ENCODE data around the gene SHC3. TPM values are rescaled to one million over a fixed set of nuclear protein-coding genes. Genes with fewer than 3 reads are reported as not detected.

SHC3 gene
- total and polyA plus RNA-seq, 2 donors (not counting 3 experiments of a cell fraction or from before 2014, with no cell fraction given), result 1.0 to 2.0 TPM

GRCh38 chr9:88990729-88991065 lies 187.9 kb downstream of the SHC3 start:
- Histone ChIP-seq H2AFZ (ENCODE audit: low read depth, low read length) (peak overlapping the region; percentile 84), H3K9me1 (replicated peaks; ENCODE audit: control insufficient read depth, extremely low read depth, insufficient read depth, low read length) (no peaks in the 10 kb centered on the region), H3K79me2 (ENCODE audit: control insufficient read depth, insufficient read depth, low read length) (peaks cover 44% of the 10 kb centered on the region), H3K9ac (replicated peaks; ENCODE audit: extremely low read depth, insufficient read depth, low read length) (peak overlapping the region; percentile 48), H3K4me1 (ENCODE audit: control insufficient read depth, extremely low read depth, insufficient read depth, low read length) (peaks cover 37% of the 10 kb centered on the region), H4K20me1 (replicated peaks; ENCODE audit: control insufficient read depth, extremely low read depth, insufficient read depth, low read length) (no peaks in the 10 kb centered on the region), H3K27me3 (ENCODE audit: control insufficient read depth in 2 of 2, insufficient read depth in 2 of 2, low read length in 2 of 2) (no peaks in the 10 kb centered on the region), H3K4me2 (ENCODE audit: insufficient read depth, low read length) (peak overlapping the region; percentile 88), H3K36me3 (ENCODE audit: control insufficient read depth in 2 of 2, extremely low read depth in 1 of 2, insufficient read depth in 2 of 2, low read length in 2 of 2) (no peaks in the 10 kb centered on the region), H3K27ac (ENCODE audit: insufficient read depth, low read depth, low read length) (no peak overlapping the region), H3K4me3 (replicated peaks in 1 of 3; ENCODE audit: insufficient read depth in 1 of 3, low read depth in 1 of 3, low read length in 3 of 3) (peak overlapping the region; percentile 39 to 57 (median 52)), H3K9me3 (replicated peaks; ENCODE audit: control insufficient read depth, insufficient read depth, low read length) (no peaks in the 10 kb centered on the region)
- ChIA-PET CTCF (interaction anchor here (1.0 to 4.5 kb wide), 2 partner anchors 38 to 330 kb away, joined by 3 to 24 read pairs; no protein-coding TSS in a partner anchor), POLR2A (no interaction called here)
- no peak for FAIRE-seq
- dilution Hi-C loops (cut with MboI; ENCODE audit: extremely low pct_ligation_motif_present, low sequenced_read_pairs), result no loop called here
- intact Hi-C loops (cut with micrococcal nuclease), result loop anchor here (1.0 to 5.0 kb wide), 4 partner anchors 43 to 603 kb away; partner anchors contain the start of gene SPIN1
- BruUV-seq (replicated peaks), result no TSS peak
- peak; percentile 41 for DNase-seq (ENCODE audit: low read depth, low spot score)
- TF ChIP-seq JUN (IDR thresholded peaks at IDR 0.05; ENCODE audit: borderline replicate concordance, insufficient read depth, insufficient read length, low read depth), result no peak
- TF ChIP-seq CTCF (IDR thresholded peaks at IDR 0.05; ENCODE audit: extremely low read depth in 1 of 2, insufficient read depth in 1 of 2, low read depth in 1 of 2, low read length in 2 of 2), result peak in 1 of 2 donors; percentile 36

GRCh38 chr9:88990041-88990728 lies 188.4 kb downstream of the SHC3 start:
- peaks cover 39% of the 10 kb centered on the region for H3K79me2 ChIP-seq (ENCODE audit: control insufficient read depth, insufficient read depth, low read length)
- ChIA-PET POLR2A (no interaction called here), CTCF (interaction anchor here (4.5 kb wide), 1 partner anchor 329 kb away, joined by 24 read pairs; no protein-coding TSS in a partner anchor)
- no TSS peak for BruUV-seq (replicated peaks)
- no peaks in the 10 kb centered on the region for H3K9me3 ChIP-seq (replicated peaks; ENCODE audit: control insufficient read depth, insufficient read depth, low read length)
- H3K36me3 ChIP-seq (ENCODE audit: control insufficient read depth in 2 of 2, extremely low read depth in 1 of 2, insufficient read depth in 2 of 2, low read length in 2 of 2), result no peaks in the 10 kb centered on the region
- intact Hi-C loops (cut with micrococcal nuclease), result loop anchor here (5.0 kb wide), 2 partner anchors 43 to 603 kb away; partner anchors contain the start of gene SPIN1
- dilution Hi-C loops (cut with MboI; ENCODE audit: extremely low pct_ligation_motif_present, low sequenced_read_pairs), result no loop called here
- no peak overlapping the region for H3K27ac ChIP-seq (ENCODE audit: insufficient read depth, low read depth, low read length)
- H2AFZ ChIP-seq (ENCODE audit: low read depth, low read length), result no peak overlapping the region
- FAIRE-seq (no peak), DNase-seq (ENCODE audit: low read depth, low spot score) (no peak)
- no peaks in the 10 kb centered on the region for H3K9me1 ChIP-seq (replicated peaks; ENCODE audit: control insufficient read depth, extremely low read depth, insufficient read depth, low read length)
- H3K4me2 ChIP-seq (ENCODE audit: insufficient read depth, low read length), result no peak overlapping the region
- no peaks in the 10 kb centered on the region for H4K20me1 ChIP-seq (replicated peaks; ENCODE audit: control insufficient read depth, extremely low read depth, insufficient read depth, low read length)
- TF ChIP-seq MYC (IDR thresholded peaks at IDR 0.05; ENCODE audit: low read depth, low read length) (no peak), CTCF (IDR thresholded peaks at IDR 0.05; ENCODE audit: extremely low read depth in 1 of 2, insufficient read depth in 1 of 2, low read depth in 1 of 2, low read length in 2 of 2) (no peak)
- no peak overlapping the region for H3K9ac ChIP-seq (replicated peaks; ENCODE audit: extremely low read depth, insufficient read depth, low read length)
- H3K4me1 ChIP-seq (ENCODE audit: control insufficient read depth, extremely low read depth, insufficient read depth, low read length), result peaks cover 36% of the 10 kb centered on the region
- no peak overlapping the region for H3K4me3 ChIP-seq (replicated peaks in 1 of 3; ENCODE audit: insufficient read depth in 1 of 3, low read depth in 1 of 3, low read length in 3 of 3)
- H3K27me3 ChIP-seq (ENCODE audit: control insufficient read depth in 2 of 2, insufficient read depth in 2 of 2, low read length in 2 of 2), result peaks cover 0 to 2% of the 10 kb centered on the region in 2 experiments
